ENCODE data around the gene ARHGEF40. TPM values are rescaled to one million over a fixed set of nuclear protein-coding genes. Genes with fewer than 3 reads are reported as not detected.

Gene ARHGEF40
- total and polyA plus RNA-seq, 12 donors = 14.2 to 25.2 (median 17.8) TPM

GRCh38 chr14:21037156-21037555 is 32.9 kb upstream of the ARHGEF40 start:
- TF ChIP-seq CTCF (IDR thresholded peaks at IDR 0.05) = no peak
- peaks cover 7 to 30% (median 22%) of the 10 kb centered on the region in 9 donors for H3K4me1 ChIP-seq
- whole genome bisulfite sequencing, 2 donors = 79 to 80% methylated on average over 3 of the region's 3 CpGs
- H3K27ac ChIP-seq = peak overlapping the region in 5 of 10 donors; percentile 13 to 87 (median 40)
- no peaks in the 10 kb centered on the region for H3K9me3 ChIP-seq
- DNase-seq (no peak), ATAC-seq (no peak)
- no peaks in the 10 kb centered on the region for H3K27me3 ChIP-seq
- no peak overlapping the region for H3K4me3 ChIP-seq
- no peaks in the 10 kb centered on the region for H3K36me3 ChIP-seq
- intact Hi-C loops (cut with DNase I) = loop anchor here in 1 of 10 donors (2.0 kb wide), 1 partner anchor 22 kb away; no protein-coding TSS in a partner anchor

GRCh38 chr14:21038441-21039422 is 31.4 kb upstream of the ARHGEF40 start:
- peak in 3 of 9 donors; percentile 12 to 25 (median 17) for TF ChIP-seq CTCF (IDR thresholded peaks at IDR 0.05)
- ATAC-seq (peak; percentile 90 to 96 (median 94)), DNase-seq (peak; percentile 84 to 86)
- Histone ChIP-seq H3K27ac (peak overlapping the region in 9 of 10 donors; percentile 63 to 87 (median 77)), H3K36me3 (no peaks in the 10 kb centered on the region), H3K4me1 (peaks cover 13 to 46% (median 32%) of the 10 kb centered on the region in 9 donors), H3K9me3 (no peaks in the 10 kb centered on the region), H3K27me3 (no peaks in the 10 kb centered on the region), H3K4me3 (peak overlapping the region in 3 of 10 donors; percentile 12 to 19 (median 13))
- WGBS, 2 donors = 7 to 15% methylated on average over 10 of the region's 10 CpGs
- intact Hi-C loops (cut with DNase I) = loop anchor here in 5 of 10 donors (1.0 to 2.0 kb wide), 5 partner anchors 13 to 182 kb away; partner anchors contain the start of gene NDRG2 (in 4 of the 5)

- H3K36me3 ChIP-seq = no peaks in the 10 kb centered on the region
- H3K27me3 ChIP-seq = peaks cover 0 to under 1% (median 0%) of the 10 kb centered on the region in 7 donors
- H3K9me3 ChIP-seq = no peaks in the 10 kb centered on the region
- ATAC-seq (peak; percentile 62 to 84 (median 72)), DNase-seq (peak in 1 of 2 donors; percentile 64)
- intact Hi-C loops (cut with DNase I) = loop anchor here in 9 of 10 donors (1.0 to 10.0 kb wide), 13 partner anchors 14 to 342 kb away; partner anchors contain the start of gene NDRG2 (in 4 of the 9)
- H3K27ac ChIP-seq = peak overlapping the region in 9 of 10 donors; percentile 63 to 87 (median 77)
- peak overlapping the region in 2 of 10 donors; percentile 12 to 13 for H3K4me3 ChIP-seq
- peak; percentile 45 to 82 (median 73) for TF ChIP-seq CTCF (IDR thresholded peaks at IDR 0.05)
- WGBS, 2 donors = 47 to 52% methylated on average over 8 of the region's 8 CpGs
- H3K4me1 ChIP-seq = peaks cover 13 to 53% (median 41%) of the 10 kb centered on the region in 9 donors
Observed at GRCh38 chr14:21039585-21040369, 30.3 kb upstream of the ARHGEF40 start.
